Stomach smooth muscle (tissue), 2 donors: ENCODE results near the gene FBXL7.
A peak's percentile ranks its signal among the peaks of the same experiment; 100 is the strongest.

Experiments
- H3K27ac ChIP-seq: one replicate; pipeline ENCODE4 v1.7.0; 2013; ENCODE audit warnings: mild to moderate bottlenecking, low read length, inconsistent platforms
- H3K27me3 ChIP-seq, 2 donors: one replicate each; pipeline ENCODE4 v1.7.0; 2013; ENCODE audit warnings: low read length in 2 of 2; ENCODE audit not compliant: insufficient read depth in 2 of 2, control insufficient read depth in 1 of 2
- H3K36me3 ChIP-seq, 2 donors: one replicate each; pipeline ENCODE4 v1.7.0; 2013; ENCODE audit warnings: low read length in 2 of 2; ENCODE audit not compliant: control insufficient read depth in 2 of 2, insufficient read depth in 2 of 2
- H3K4me1 ChIP-seq: one replicate; pipeline ENCODE4 v1.7.0; 2013; ENCODE audit warnings: low read length; ENCODE audit not compliant: control insufficient read depth, insufficient read depth
- H3K4me3 ChIP-seq, 2 donors: one replicate each; pipeline ENCODE4 v1.7.0; 2013; ENCODE audit warnings: low read length in 2 of 2
- H3K9ac ChIP-seq, 2 donors: one replicate each; pipeline ENCODE4 v1.7.0; 2013; ENCODE audit warnings: low read length in 2 of 2, mild to moderate bottlenecking in 1 of 2
- H3K9me3 ChIP-seq, 2 donors: one replicate each; pipeline ENCODE4 v1.7.0; 2013; ENCODE audit warnings: low read length in 2 of 2; ENCODE audit not compliant: control insufficient read depth in 2 of 2
- donor health status: healthy.
- donor health status: Pancreatic carcinoma.

The FBXL7 gene

GRCh38 chr5:15502208-15502607 lies 2.2 kb downstream of the FBXL7 start:
- no peak overlapping the region for H3K9ac ChIP-seq

DNA sequence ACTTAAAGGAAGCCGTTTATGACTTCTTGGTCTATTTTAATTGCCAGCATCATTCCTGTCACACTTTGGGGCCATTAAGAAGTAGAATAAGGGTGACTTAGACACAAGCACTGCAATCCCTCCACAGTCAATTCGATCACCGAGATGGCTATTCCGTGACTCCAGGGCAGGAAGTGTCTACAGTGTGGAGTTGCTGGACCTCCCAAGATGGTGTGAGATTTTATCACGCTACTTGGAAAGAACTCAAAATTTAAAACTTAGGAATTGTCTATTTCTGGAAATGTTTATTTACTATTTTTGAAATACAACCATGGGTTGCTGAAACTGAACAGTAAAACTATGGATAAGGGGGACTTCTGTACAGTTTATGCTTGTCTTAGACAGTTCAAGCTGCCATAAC lies 6.2 kb downstream of the FBXL7 start:
- Histone ChIP-seq H3K27me3 (no peaks in the 10 kb centered on the region), H3K27ac (no peak overlapping the region), H3K9me3 (no peaks in the 10 kb centered on the region), H3K36me3 (no peaks in the 10 kb centered on the region), H3K4me1 (peaks cover 12% of the 10 kb centered on the region), H3K4me3 (no peak overlapping the region), H3K9ac (no peak overlapping the region)

More at GRCh38 chr5:15502208-15502607, 2.2 kb downstream of the FBXL7 start:
- H3K4me3 ChIP-seq: peak overlapping the region; percentile 41 to 88
- H3K36me3 ChIP-seq: no peaks in the 10 kb centered on the region
- no peak overlapping the region for H3K27ac ChIP-seq
- peaks cover 23% of the 10 kb centered on the region for H3K4me1 ChIP-seq
- H3K27me3 ChIP-seq: no peaks in the 10 kb centered on the region
- H3K9me3 ChIP-seq: no peaks in the 10 kb centered on the region

GRCh38 chr5:15506897-15507296 lies 6.9 kb downstream of the FBXL7 start:
- Histone ChIP-seq H3K9ac (no peak overlapping the region), H3K4me1 (peaks cover 4% of the 10 kb centered on the region)

DNA sequence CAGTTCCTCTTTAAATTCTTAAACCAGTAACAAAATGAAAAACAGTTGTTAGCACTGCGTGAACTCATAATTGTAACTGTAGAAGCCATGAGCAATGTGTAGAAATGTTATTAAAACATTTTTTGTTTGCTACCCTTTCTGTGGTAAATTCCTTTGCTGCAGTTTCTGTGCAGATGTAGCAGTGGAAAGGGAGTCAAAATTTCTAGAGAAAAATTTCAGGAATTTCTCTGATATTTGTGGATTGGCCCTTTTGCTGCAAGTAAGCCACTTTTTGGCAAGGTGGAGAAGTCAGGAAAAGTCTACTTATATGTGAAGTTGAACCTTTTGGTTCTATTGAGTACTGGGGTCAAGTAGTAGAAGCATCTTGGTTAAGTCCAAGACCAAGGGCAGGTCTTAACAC lies 10.1 kb downstream of the FBXL7 start:
- Histone ChIP-seq H3K9ac (no peak overlapping the region), H3K9me3 (no peaks in the 10 kb centered on the region), H3K27ac (no peak overlapping the region), H3K36me3 (no peaks in the 10 kb centered on the region), H3K4me3 (no peak overlapping the region), H3K27me3 (no peaks in the 10 kb centered on the region), H3K4me1 (no peaks in the 10 kb centered on the region)

More at GRCh38 chr5:15506897-15507296, 6.9 kb downstream of the FBXL7 start:
- Histone ChIP-seq H3K4me3 (no peak overlapping the region), H3K27me3 (no peaks in the 10 kb centered on the region), H3K9me3 (no peaks in the 10 kb centered on the region), H3K27ac (no peak overlapping the region), H3K36me3 (no peaks in the 10 kb centered on the region)

- H3K27ac ChIP-seq: no peak overlapping the region
- no peaks in the 10 kb centered on the region for H3K36me3 ChIP-seq
- H3K27me3 ChIP-seq: no peaks in the 10 kb centered on the region
- no peak overlapping the region for H3K9ac ChIP-seq
- no peaks in the 10 kb centered on the region for H3K4me1 ChIP-seq
- H3K4me3 ChIP-seq: no peak overlapping the region
- H3K9me3 ChIP-seq: no peaks in the 10 kb centered on the region
Observed at GRCh38 chr5:15510831-15511230, 10.9 kb downstream of the FBXL7 start.

GRCh38 chr5:15513431-15513830 lies 13.5 kb downstream of the FBXL7 start:
- H3K4me3 ChIP-seq: no peak overlapping the region
- H3K9ac ChIP-seq: no peak overlapping the region
- H3K9me3 ChIP-seq: no peaks in the 10 kb centered on the region
- H3K36me3 ChIP-seq: no peaks in the 10 kb centered on the region
- no peaks in the 10 kb centered on the region for H3K4me1 ChIP-seq
- H3K27ac ChIP-seq: no peak overlapping the region
- no peaks in the 10 kb centered on the region for H3K27me3 ChIP-seq

DNA sequence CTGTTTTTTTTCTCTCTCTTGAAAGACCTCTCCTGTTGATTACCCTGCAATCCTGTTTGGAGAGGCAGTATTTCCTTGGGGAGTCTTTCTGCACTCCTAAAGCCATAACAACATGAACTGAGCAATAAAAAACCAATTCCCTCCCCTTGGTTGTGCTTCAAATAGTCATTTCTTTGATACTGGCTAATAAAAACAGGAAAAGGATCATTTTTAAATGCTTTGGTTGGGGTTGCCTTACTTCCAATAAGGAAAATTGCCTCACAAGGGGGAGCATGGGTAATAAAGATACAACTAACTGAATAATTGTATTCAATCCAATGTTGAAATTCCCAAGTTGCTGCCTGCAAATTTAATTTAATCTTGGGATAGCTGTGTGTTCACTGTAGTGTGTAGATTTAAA lies 13.9 kb downstream of the FBXL7 start:
- Histone ChIP-seq H3K4me3 (no peak overlapping the region), H3K4me1 (no peaks in the 10 kb centered on the region), H3K9me3 (no peaks in the 10 kb centered on the region), H3K27ac (no peak overlapping the region), H3K36me3 (no peaks in the 10 kb centered on the region), H3K27me3 (no peaks in the 10 kb centered on the region), H3K9ac (no peak overlapping the region)

- Histone ChIP-seq H3K27me3 (no peaks in the 10 kb centered on the region), H3K9ac (no peak overlapping the region), H3K27ac (no peak overlapping the region), H3K36me3 (no peaks in the 10 kb centered on the region), H3K4me1 (no peaks in the 10 kb centered on the region), H3K4me3 (no peak overlapping the region), H3K9me3 (no peaks in the 10 kb centered on the region)
Observed at GRCh38 chr5:15515229-15515628, 15.2 kb downstream of the FBXL7 start.

GRCh38 chr5:15516486-15516885 lies 16.5 kb downstream of the FBXL7 start:
- Histone ChIP-seq H3K4me3 (no peak overlapping the region), H3K27ac (no peak overlapping the region), H3K36me3 (no peaks in the 10 kb centered on the region), H3K9me3 (no peaks in the 10 kb centered on the region), H3K9ac (no peak overlapping the region), H3K27me3 (no peaks in the 10 kb centered on the region), H3K4me1 (no peaks in the 10 kb centered on the region)

DNA sequence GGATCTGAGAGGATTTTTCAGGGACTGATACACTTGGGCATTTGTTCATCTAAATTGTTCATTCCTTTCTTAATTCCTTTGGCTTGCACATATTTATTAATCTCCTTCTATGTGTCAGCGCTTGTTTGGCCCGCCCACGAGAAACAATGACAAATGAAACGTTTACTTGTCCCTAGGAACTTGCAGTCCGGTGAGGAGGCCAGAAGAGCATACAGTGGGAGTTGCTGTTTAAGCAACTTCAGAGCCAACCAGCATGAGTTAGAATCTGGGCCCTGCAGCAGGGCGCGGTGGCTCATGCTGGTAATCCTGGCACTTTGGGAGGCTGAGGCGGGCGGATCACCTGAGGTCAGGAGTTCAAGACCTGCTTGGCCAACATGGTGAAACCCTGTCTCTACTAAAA lies 18.8 kb downstream of the FBXL7 start:
- no peaks in the 10 kb centered on the region for H3K36me3 ChIP-seq
- no peaks in the 10 kb centered on the region for H3K27me3 ChIP-seq
- H3K9me3 ChIP-seq: no peaks in the 10 kb centered on the region
- no peak overlapping the region for H3K9ac ChIP-seq
- H3K4me3 ChIP-seq: no peak overlapping the region
- H3K4me1 ChIP-seq: no peaks in the 10 kb centered on the region
- H3K27ac ChIP-seq: no peak overlapping the region

DNA sequence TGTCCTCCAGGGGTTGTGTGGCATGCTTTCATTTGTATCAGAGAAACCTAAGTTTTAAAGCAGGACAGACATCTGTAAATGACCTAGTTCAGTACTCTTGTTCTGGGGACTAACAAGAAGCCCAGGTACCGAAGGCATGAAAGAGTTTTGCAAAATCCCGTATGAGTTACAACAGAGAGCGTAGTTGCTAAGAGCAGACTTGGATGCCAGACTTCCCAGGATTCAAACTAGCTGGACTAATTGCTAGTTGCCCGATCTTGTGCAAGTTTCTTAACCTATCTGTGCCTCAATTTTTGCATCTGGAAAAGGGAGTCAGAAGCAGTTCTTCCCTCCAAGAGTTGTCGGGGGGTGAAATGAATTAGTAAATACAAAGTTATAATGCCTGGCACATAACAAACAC lies 20.9 kb downstream of the FBXL7 start:
- Histone ChIP-seq H3K4me1 (no peaks in the 10 kb centered on the region), H3K36me3 (no peaks in the 10 kb centered on the region), H3K9me3 (no peaks in the 10 kb centered on the region), H3K27me3 (no peaks in the 10 kb centered on the region), H3K4me3 (no peak overlapping the region), H3K9ac (no peak overlapping the region), H3K27ac (no peak overlapping the region)
